ENCODE measurements around the gene TACC3. TPM values are rescaled to one million over a fixed set of nuclear protein-coding genes. Genes with fewer than 3 reads are reported as not detected.

TACC3 gene
- polyA plus RNA-seq, 4 donors, result 11.9 to 41.4 (median 18.5) TPM

- H3K36me3 ChIP-seq (ENCODE audit: control insufficient read depth in 3 of 3, insufficient read depth in 2 of 3, low read depth in 1 of 3, low read length in 3 of 3), result peaks cover 0 to 2% (median 0%) of the 10 kb centered on the region in 3 donors
- no peak for FAIRE-seq
- no peak overlapping the region for H3K27ac ChIP-seq (ENCODE audit: low read depth in 1 of 3, low read length in 2 of 3)
- peaks cover 0 to 17% (median 5%) of the 10 kb centered on the region in 3 donors for H3K27me3 ChIP-seq (ENCODE audit: control insufficient read depth in 3 of 3, insufficient read depth in 3 of 3, low read length in 3 of 3)
- DNase-seq, result peak in 1 of 2 donors; percentile 68
- WGBS, 3 donors, result 29 to 50% (median 41%) methylated on average over 26 to 41 of the region's 41 CpGs
- peaks cover 0 to 56% (median 0%) of the 10 kb centered on the region in 3 donors for H3K4me1 ChIP-seq (ENCODE audit: control insufficient read depth in 3 of 3, insufficient read depth in 2 of 3, low read depth in 1 of 3, low read length in 2 of 3)
- no peak overlapping the region for H3K4me3 ChIP-seq (ENCODE audit: low read depth in 1 of 3, low read length in 3 of 3)
- H3K9me3 ChIP-seq (ENCODE audit: control insufficient read depth in 2 of 2, insufficient read depth in 1 of 2, low read depth in 1 of 2, low read length in 1 of 2), result no peaks in the 10 kb centered on the region
These were observed 45.1 kb downstream of the TACC3 start for GRCh38 chr4:1766106-1767060.

- no peaks in the 10 kb centered on the region for H3K9me3 ChIP-seq (ENCODE audit: control insufficient read depth in 2 of 2, insufficient read depth in 1 of 2, low read depth in 1 of 2, low read length in 1 of 2)
- H3K4me1 ChIP-seq (ENCODE audit: control insufficient read depth in 3 of 3, insufficient read depth in 2 of 3, low read depth in 1 of 3, low read length in 2 of 3), result peaks cover 0 to 64% (median 0%) of the 10 kb centered on the region in 3 donors
- H3K27ac ChIP-seq (ENCODE audit: low read depth in 1 of 3, low read length in 2 of 3), result no peak overlapping the region
These were observed 45.9 kb downstream of the TACC3 start for GRCh38 chr4:1767061-1767769.

GRCh38 chr4:1767770-1768366 is 46.5 kb downstream of the TACC3 start:
- WGBS, 3 donors, result 14 to 16% (median 15%) methylated on average over 13 to 31 of the region's 32 CpGs
- Histone ChIP-seq H3K36me3 (ENCODE audit: control insufficient read depth in 3 of 3, insufficient read depth in 2 of 3, low read depth in 1 of 3, low read length in 3 of 3) (peaks cover 0 to 2% (median 0%) of the 10 kb centered on the region in 3 donors), H3K4me1 (ENCODE audit: control insufficient read depth in 3 of 3, insufficient read depth in 2 of 3, low read depth in 1 of 3, low read length in 2 of 3) (peaks cover 0 to 70% (median 0%) of the 10 kb centered on the region in 3 donors), H3K9me3 (ENCODE audit: control insufficient read depth in 2 of 2, insufficient read depth in 1 of 2, low read depth in 1 of 2, low read length in 1 of 2) (no peaks in the 10 kb centered on the region), H3K27ac (ENCODE audit: low read depth in 1 of 3, low read length in 2 of 3) (peak overlapping the region in 1 of 3 donors; percentile 72), H3K4me3 (ENCODE audit: low read depth in 1 of 3, low read length in 3 of 3) (peak overlapping the region; percentile 14 to 64 (median 31)), H3K27me3 (ENCODE audit: control insufficient read depth in 3 of 3, insufficient read depth in 3 of 3, low read length in 3 of 3) (peaks cover 0 to 13% (median 6%) of the 10 kb centered on the region in 3 donors)
- DNase-seq (peak; percentile 40 to 86), FAIRE-seq (no peak)

More at GRCh38 chr4:1767061-1767769, 45.9 kb downstream of the TACC3 start:
- 0 to 2% (median 1%) methylated on average over 18 to 79 of the region's 84 CpGs for WGBS, 3 donors
- Histone ChIP-seq H3K36me3 (ENCODE audit: control insufficient read depth in 3 of 3, insufficient read depth in 2 of 3, low read depth in 1 of 3, low read length in 3 of 3) (peaks cover 0 to 2% (median 0%) of the 10 kb centered on the region in 3 donors), H3K4me3 (ENCODE audit: low read depth in 1 of 3, low read length in 3 of 3) (peak overlapping the region; percentile 14 to 64 (median 31)), H3K27me3 (ENCODE audit: control insufficient read depth in 3 of 3, insufficient read depth in 3 of 3, low read length in 3 of 3) (peaks cover 0 to 17% (median 6%) of the 10 kb centered on the region in 3 donors)
- DNase-seq (peak in 1 of 2 donors; percentile 74), FAIRE-seq (no peak)

- no peak for FAIRE-seq
- peaks cover 0 to 72% (median 0%) of the 10 kb centered on the region in 3 donors for H3K4me1 ChIP-seq (ENCODE audit: control insufficient read depth in 3 of 3, insufficient read depth in 2 of 3, low read depth in 1 of 3, low read length in 2 of 3)
- H3K27me3 ChIP-seq (ENCODE audit: control insufficient read depth in 3 of 3, insufficient read depth in 3 of 3, low read length in 3 of 3), result peaks cover 0 to 13% (median 6%) of the 10 kb centered on the region in 3 donors
- H3K4me3 ChIP-seq (ENCODE audit: low read depth in 1 of 3, low read length in 3 of 3), result peak overlapping the region in 1 of 3 donors; percentile 14
- 38 to 61% (median 48%) methylated on average over 23 of the region's 23 CpGs for WGBS, 3 donors
- DNase-seq, result peak in 1 of 2 donors; percentile 74
- H3K36me3 ChIP-seq (ENCODE audit: control insufficient read depth in 3 of 3, insufficient read depth in 2 of 3, low read depth in 1 of 3, low read length in 3 of 3), result peaks cover 0 to 2% (median 0%) of the 10 kb centered on the region in 3 donors
- peak overlapping the region in 1 of 3 donors; percentile 72 for H3K27ac ChIP-seq (ENCODE audit: low read depth in 1 of 3, low read length in 2 of 3)
- H3K9me3 ChIP-seq (ENCODE audit: control insufficient read depth in 2 of 2, insufficient read depth in 1 of 2, low read depth in 1 of 2, low read length in 1 of 2), result no peaks in the 10 kb centered on the region
These were observed 47.2 kb downstream of the TACC3 start for GRCh38 chr4:1768367-1769034.

GRCh38 chr4:1769692-1770091 is 48.4 kb downstream of the TACC3 start:
- DNase-seq (no peak), FAIRE-seq (no peak)
- Histone ChIP-seq H3K36me3 (ENCODE audit: control insufficient read depth in 3 of 3, insufficient read depth in 2 of 3, low read depth in 1 of 3, low read length in 3 of 3) (peaks cover 0 to 2% (median 0%) of the 10 kb centered on the region in 3 donors), H3K4me1 (ENCODE audit: control insufficient read depth in 3 of 3, insufficient read depth in 2 of 3, low read depth in 1 of 3, low read length in 2 of 3) (peaks cover 0 to 66% (median 0%) of the 10 kb centered on the region in 3 donors), H3K9me3 (ENCODE audit: control insufficient read depth in 2 of 2, insufficient read depth in 1 of 2, low read depth in 1 of 2, low read length in 1 of 2) (no peaks in the 10 kb centered on the region), H3K27me3 (ENCODE audit: control insufficient read depth in 3 of 3, insufficient read depth in 3 of 3, low read length in 3 of 3) (peaks cover 0 to 13% (median 6%) of the 10 kb centered on the region in 3 donors), H3K27ac (ENCODE audit: low read depth in 1 of 3, low read length in 2 of 3) (peak overlapping the region in 1 of 3 donors; percentile 72), H3K4me3 (ENCODE audit: low read depth in 1 of 3, low read length in 3 of 3) (no peak overlapping the region)
- 55 to 70% (median 60%) methylated on average over 6 of the region's 6 CpGs for WGBS, 3 donors

- peaks cover 0 to 66% (median 0%) of the 10 kb centered on the region in 3 donors for H3K4me1 ChIP-seq (ENCODE audit: control insufficient read depth in 3 of 3, insufficient read depth in 2 of 3, low read depth in 1 of 3, low read length in 2 of 3)
- peaks cover 0 to 10% (median 6%) of the 10 kb centered on the region in 3 donors for H3K27me3 ChIP-seq (ENCODE audit: control insufficient read depth in 3 of 3, insufficient read depth in 3 of 3, low read length in 3 of 3)
- 8 to 43% (median 38%) methylated on average over 17 to 33 of the region's 33 CpGs for WGBS, 3 donors
These were observed 48.9 kb downstream of the TACC3 start for GRCh38 chr4:1770245-1770644.

GRCh38 chr4:1770791-1771231 is 49.5 kb downstream of the TACC3 start:
- H3K36me3 ChIP-seq (ENCODE audit: control insufficient read depth in 3 of 3, insufficient read depth in 2 of 3, low read depth in 1 of 3, low read length in 3 of 3), result no peaks in the 10 kb centered on the region
- no peak for FAIRE-seq
- no peaks in the 10 kb centered on the region for H3K9me3 ChIP-seq (ENCODE audit: control insufficient read depth in 2 of 2, insufficient read depth in 1 of 2, low read depth in 1 of 2, low read length in 1 of 2)
- WGBS, 3 donors, result 38 to 73% (median 52%) methylated on average over 11 of the region's 11 CpGs
- no peak overlapping the region for H3K4me3 ChIP-seq (ENCODE audit: low read depth in 1 of 3, low read length in 3 of 3)
- peaks cover 0 to 66% (median 0%) of the 10 kb centered on the region in 3 donors for H3K4me1 ChIP-seq (ENCODE audit: control insufficient read depth in 3 of 3, insufficient read depth in 2 of 3, low read depth in 1 of 3, low read length in 2 of 3)
- no peak for DNase-seq
- no peak overlapping the region for H3K27ac ChIP-seq (ENCODE audit: low read depth in 1 of 3, low read length in 2 of 3)
- peaks cover 0 to 8% (median 6%) of the 10 kb centered on the region in 3 donors for H3K27me3 ChIP-seq (ENCODE audit: control insufficient read depth in 3 of 3, insufficient read depth in 3 of 3, low read length in 3 of 3)

More at GRCh38 chr4:1770245-1770644, 48.9 kb downstream of the TACC3 start:
- Histone ChIP-seq H3K36me3 (ENCODE audit: control insufficient read depth in 3 of 3, insufficient read depth in 2 of 3, low read depth in 1 of 3, low read length in 3 of 3) (no peaks in the 10 kb centered on the region), H3K27ac (ENCODE audit: low read depth in 1 of 3, low read length in 2 of 3) (no peak overlapping the region), H3K4me3 (ENCODE audit: low read depth in 1 of 3, low read length in 3 of 3) (no peak overlapping the region), H3K9me3 (ENCODE audit: control insufficient read depth in 2 of 2, insufficient read depth in 1 of 2, low read depth in 1 of 2, low read length in 1 of 2) (no peaks in the 10 kb centered on the region)
- DNase-seq (peak in 1 of 2 donors; percentile 70), FAIRE-seq (no peak)
